Mesenchymal stem cell (in vitro differentiated cells and primary cell): ENCODE results near the gene NOC4L.

Source experiments
- DNase-seq: peaks from one replicate; pipeline ENCODE4 v3.0.0-alpha.2; 2013
- H2AFZ ChIP-seq: one replicate; pipeline ENCODE4 v1.6.1; 2013; ENCODE audit warnings: low read depth, mild to moderate bottlenecking, control low read depth, inconsistent platforms, low read length, moderate library complexity
- H2AK5ac ChIP-seq: 2 replicates; pipeline ENCODE4 v1.6.1; 2013; ENCODE audit warnings: low read length, moderate library complexity, mild to moderate bottlenecking, inconsistent platforms; ENCODE audit not compliant: severe bottlenecking
- H2BK120ac ChIP-seq: one replicate; pipeline ENCODE4 v1.6.1; 2013; ENCODE audit warnings: low read depth, mild to moderate bottlenecking, inconsistent platforms, low read length, moderate library complexity
- H2BK12ac ChIP-seq, 2 experiments: one replicate each; pipeline ENCODE4 v1.6.1; 2013; ENCODE audit warnings: inconsistent platforms in 2 of 2, low read length in 2 of 2, mild to moderate bottlenecking in 2 of 2, moderate library complexity in 2 of 2, control low read depth in 1 of 2
- H2BK15ac ChIP-seq: one replicate; pipeline ENCODE4 v1.6.1; 2013; ENCODE audit warnings: mild to moderate bottlenecking, low read depth, inconsistent platforms; ENCODE audit not compliant: poor library complexity, severe bottlenecking
- H2BK5ac ChIP-seq: 2 replicates; pipeline ENCODE4 v1.6.1; 2013; ENCODE audit warnings: low read depth, mild to moderate bottlenecking, low read length, control low read depth, inconsistent platforms; ENCODE audit not compliant: poor library complexity, severe bottlenecking
- H3K14ac ChIP-seq, 2 experiments: one replicate each; pipeline ENCODE4 v1.6.1; 2013; ENCODE audit warnings: inconsistent platforms in 2 of 2, low read length in 2 of 2, control low read depth in 1 of 2, mild to moderate bottlenecking in 1 of 2, moderate library complexity in 1 of 2
- H3K18ac ChIP-seq, 2 experiments: one replicate each; pipeline ENCODE4 v1.6.1; 2013; ENCODE audit warnings: inconsistent platforms in 2 of 2, low read length in 2 of 2, control low read depth in 1 of 2, low read depth in 1 of 2, mild to moderate bottlenecking in 1 of 2
- H3K23ac ChIP-seq, 2 experiments: one replicate each; pipeline ENCODE4 v1.6.1; 2013; ENCODE audit warnings: inconsistent platforms in 2 of 2, low read length in 2 of 2, mild to moderate bottlenecking in 2 of 2, moderate library complexity in 2 of 2, control low read depth in 1 of 2
- H3K27ac ChIP-seq: 2 replicates; pipeline ENCODE4 v1.5.1; 2013; ENCODE audit warnings: mild to moderate bottlenecking, moderate library complexity, low read length, control low read depth, inconsistent platforms; ENCODE audit not compliant: poor library complexity, severe bottlenecking
- H3K27me3 ChIP-seq, 2 experiments: 2 replicates each; pipeline versions ENCODE4 v1.6.1 to v1.7.0; 2013; ENCODE audit warnings: low read length in 2 of 2, mild to moderate bottlenecking in 2 of 2, moderate library complexity in 2 of 2, control low read depth in 1 of 2, inconsistent platforms in 1 of 2; ENCODE audit not compliant: control insufficient read depth in 1 of 2, insufficient read depth in 1 of 2
- H3K36me3 ChIP-seq, 2 experiments: 2 replicates each; pipeline versions ENCODE4 v1.6.1 to v1.7.0; 2013; ENCODE audit warnings: low read length in 2 of 2, control low read depth in 1 of 2, inconsistent platforms in 1 of 2, low read depth in 1 of 2, mild to moderate bottlenecking in 1 of 2; ENCODE audit not compliant: insufficient read depth in 2 of 2, control insufficient read depth in 1 of 2
- H3K4ac ChIP-seq, 2 experiments: one replicate each; pipeline ENCODE4 v1.6.1; 2013; ENCODE audit warnings: inconsistent platforms in 2 of 2, low read length in 2 of 2, mild to moderate bottlenecking in 2 of 2, moderate library complexity in 2 of 2, control low read depth in 1 of 2, low read depth in 1 of 2
- H3K4me1 ChIP-seq: 2 replicates; pipeline ENCODE4 v1.6.1; 2013; ENCODE audit warnings: low read depth, low read length, control low read depth; ENCODE audit not compliant: control insufficient read depth, insufficient read depth
- H3K4me2 ChIP-seq: 2 replicates; pipeline ENCODE4 v1.6.1; 2013; ENCODE audit warnings: low read length, mild to moderate bottlenecking, inconsistent platforms; ENCODE audit not compliant: poor library complexity, severe bottlenecking
- H3K4me3 ChIP-seq, 2 experiments: 2 replicates each; pipeline versions ENCODE4 v1.5.1 to v1.7.0; 2013; ENCODE audit warnings: low read length in 2 of 2, mild to moderate bottlenecking in 2 of 2, control low read depth in 1 of 2, low read depth in 1 of 2; ENCODE audit not compliant: insufficient read depth in 1 of 2
- H3K79me1 ChIP-seq: replicated peaks from 2 replicates; pipeline ENCODE4 v1.6.1; 2013; ENCODE audit warnings: mild to moderate bottlenecking, control low read depth, low read length, inconsistent platforms; ENCODE audit not compliant: poor library complexity, severe bottlenecking
- H3K9ac ChIP-seq: 2 replicates; pipeline ENCODE4 v1.7.0; 2013; ENCODE audit warnings: mild to moderate bottlenecking, low read length, moderate library complexity
- H3K9me3 ChIP-seq: 2 replicates; pipeline ENCODE4 v1.7.0; 2013; ENCODE audit warnings: mild to moderate bottlenecking, low read length; ENCODE audit not compliant: control insufficient read depth
- H4K8ac ChIP-seq: one replicate; pipeline ENCODE4 v1.6.1; 2013; ENCODE audit warnings: inconsistent platforms, mild to moderate bottlenecking, low read length, moderate library complexity
- H4K91ac ChIP-seq: one replicate; pipeline ENCODE4 v1.6.1; 2013; ENCODE audit warnings: mild to moderate bottlenecking, low read length, inconsistent platforms
- WGBS: methylation state at CpG from one replicate; pipeline ENCODE4 v1.1.7; 2013; ENCODE audit warnings: mixed read lengths; 5-methylcytosine and 5-hydroxymethylcytosine counted together

The NOC4L gene

GRCh38 chr12:132143336-132144071, 753 bp upstream of the NOC4L start:
- H3K18ac ChIP-seq, result peak overlapping the region in 1 of 2 experiments; percentile 23
- peaks cover 43 to 64% of the 10 kb centered on the region in 2 experiments for H3K36me3 ChIP-seq
- H3K23ac ChIP-seq, result peak overlapping the region in 1 of 2 experiments; percentile 73
- peaks cover 31% of the 10 kb centered on the region for H3K4me1 ChIP-seq
- H4K8ac ChIP-seq, result peak overlapping the region; percentile 73
- peaks cover 59% of the 10 kb centered on the region for H3K79me1 ChIP-seq
- no peak for DNase-seq
- H2BK120ac ChIP-seq, result no peak overlapping the region
- H4K91ac ChIP-seq, result no peak overlapping the region
- H3K4me2 ChIP-seq, result peak overlapping the region; percentile 99
- no peaks in the 10 kb centered on the region for H3K27me3 ChIP-seq
- 4% methylated on average over 71 of the region's 82 CpGs for WGBS
- H3K27ac ChIP-seq, result no peak overlapping the region
- H3K4me3 ChIP-seq, result peak overlapping the region; percentile 92 to 100
- H3K14ac ChIP-seq, result peak overlapping the region in 1 of 2 experiments; percentile 18
- no peak overlapping the region for H2AK5ac ChIP-seq
- H2BK15ac ChIP-seq, result peak overlapping the region; percentile 2
- no peaks in the 10 kb centered on the region for H3K9me3 ChIP-seq
- H2BK12ac ChIP-seq, result no peak overlapping the region
- no peak overlapping the region for H2AFZ ChIP-seq
- no peak overlapping the region for H2BK5ac ChIP-seq
- peak overlapping the region; percentile 91 for H3K9ac ChIP-seq
- peak overlapping the region; percentile 49 to 54 for H3K4ac ChIP-seq

GRCh38 chr12:132144810-132145168, 532 bp downstream of the NOC4L start:
- H3K79me1 ChIP-seq, result peaks cover 58% of the 10 kb centered on the region
- peak overlapping the region; percentile 86 for H4K91ac ChIP-seq
- H3K4me1 ChIP-seq, result peaks cover 31% of the 10 kb centered on the region
- peak overlapping the region in 1 of 2 experiments; percentile 93 for H3K18ac ChIP-seq
- WGBS, result 7% methylated on average over 17 of the region's 17 CpGs
- peak overlapping the region; percentile 92 to 100 for H3K4me3 ChIP-seq
- peak overlapping the region in 1 of 2 experiments; percentile 65 for H3K4ac ChIP-seq
- H2AFZ ChIP-seq, result peak overlapping the region; percentile 72
- no peak overlapping the region for H2BK12ac ChIP-seq
- no peaks in the 10 kb centered on the region for H3K27me3 ChIP-seq
- H2BK5ac ChIP-seq, result no peak overlapping the region
- no peaks in the 10 kb centered on the region for H3K9me3 ChIP-seq
- H2BK120ac ChIP-seq, result no peak overlapping the region
- H2BK15ac ChIP-seq, result no peak overlapping the region
- no peak overlapping the region for H3K27ac ChIP-seq
- peaks cover 35 to 59% of the 10 kb centered on the region in 2 experiments for H3K36me3 ChIP-seq
- peak overlapping the region; percentile 91 for H3K9ac ChIP-seq
- DNase-seq, result no peak
- peak overlapping the region; percentile 98 for H4K8ac ChIP-seq
- no peak overlapping the region for H2AK5ac ChIP-seq
- H3K23ac ChIP-seq, result peak overlapping the region in 1 of 2 experiments; percentile 87
- H3K14ac ChIP-seq, result peak overlapping the region in 1 of 2 experiments; percentile 66
- H3K4me2 ChIP-seq, result peak overlapping the region; percentile 68

- Histone ChIP-seq H3K18ac (no peak overlapping the region), H2BK5ac (no peak overlapping the region), H3K14ac (no peak overlapping the region), H2BK120ac (no peak overlapping the region), H3K36me3 (peaks cover 30 to 54% of the 10 kb centered on the region in 2 experiments), H3K4me3 (peak overlapping the region in 1 of 2 experiments; percentile 92), H3K79me1 (peaks cover 55% of the 10 kb centered on the region), H3K27ac (no peak overlapping the region), H4K8ac (peak overlapping the region; percentile 19), H3K9ac (peak overlapping the region; percentile 91), H3K4me1 (peaks cover 31% of the 10 kb centered on the region), H3K27me3 (no peaks in the 10 kb centered on the region), H4K91ac (no peak overlapping the region), H3K23ac (no peak overlapping the region), H3K4me2 (peak overlapping the region; percentile 68), H2AFZ (no peak overlapping the region), H3K4ac (no peak overlapping the region), H2AK5ac (no peak overlapping the region), H2BK15ac (no peak overlapping the region), H2BK12ac (no peak overlapping the region), H3K9me3 (no peaks in the 10 kb centered on the region)
- DNase-seq, result no peak
- WGBS, result 83% methylated on average over 7 of the region's 7 CpGs
Measured at GRCh38 chr12:132145334-132145733, 1.1 kb downstream of the NOC4L start.

- Histone ChIP-seq H3K36me3 (peaks cover 22 to 52% of the 10 kb centered on the region in 2 experiments), H3K14ac (no peak overlapping the region), H2BK15ac (no peak overlapping the region), H3K4ac (no peak overlapping the region), H4K91ac (no peak overlapping the region), H3K18ac (no peak overlapping the region), H2AFZ (no peak overlapping the region), H3K9me3 (no peaks in the 10 kb centered on the region), H3K4me1 (peaks cover 31% of the 10 kb centered on the region), H2BK120ac (no peak overlapping the region), H3K9ac (no peak overlapping the region), H3K23ac (no peak overlapping the region), H2BK5ac (no peak overlapping the region), H3K27me3 (no peaks in the 10 kb centered on the region), H4K8ac (no peak overlapping the region), H2AK5ac (no peak overlapping the region), H3K27ac (no peak overlapping the region), H3K4me3 (peak overlapping the region in 1 of 2 experiments; percentile 20), H3K79me1 (peaks cover 58% of the 10 kb centered on the region), H3K4me2 (no peak overlapping the region), H2BK12ac (no peak overlapping the region)
- 96% methylated on average over 24 of the region's 24 CpGs for whole genome bisulfite sequencing
- DNase-seq, result no peak
Measured at GRCh38 chr12:132146098-132146497, 1.8 kb downstream of the NOC4L start.
